Duodenal mucosa (tissue), 2 donors: ENCODE data around the gene ANKRD52.

Experiments
- H3K27ac ChIP-seq: one replicate; pipeline ENCODE4 v1.7.0; 2013; ENCODE audit warnings: low read depth, low read length
- H3K27me3 ChIP-seq, 2 donors: one replicate each; pipeline ENCODE4 v1.7.0; 2013; ENCODE audit warnings: low read length in 2 of 2, control low read depth in 1 of 2; ENCODE audit not compliant: insufficient read depth in 2 of 2, control insufficient read depth in 1 of 2
- H3K36me3 ChIP-seq, 2 donors: one replicate each; pipeline ENCODE4 v1.7.0; 2013; ENCODE audit warnings: low read length in 2 of 2, control low read depth in 1 of 2; ENCODE audit not compliant: insufficient read depth in 2 of 2, control insufficient read depth in 1 of 2
- H3K4me1 ChIP-seq, 2 donors: one replicate each; pipeline ENCODE4 v1.7.0; 2013; ENCODE audit warnings: low read length in 2 of 2, control low read depth in 1 of 2; ENCODE audit not compliant: insufficient read depth in 2 of 2, control insufficient read depth in 1 of 2
- H3K4me3 ChIP-seq, 2 donors: one replicate each; pipeline ENCODE4 v1.7.0; 2013; ENCODE audit warnings: low read length in 2 of 2, low read depth in 1 of 2
- H3K9ac ChIP-seq, 2 donors: one replicate each; pipeline ENCODE4 v1.7.0; 2013; ENCODE audit warnings: low read length in 2 of 2, low read depth in 1 of 2
- H3K9me3 ChIP-seq, 2 donors: one replicate each; pipeline ENCODE4 v1.7.0; 2013; ENCODE audit warnings: low read length in 2 of 2, control low read depth in 1 of 2; ENCODE audit not compliant: control insufficient read depth in 1 of 2

The ANKRD52 gene

DNA sequence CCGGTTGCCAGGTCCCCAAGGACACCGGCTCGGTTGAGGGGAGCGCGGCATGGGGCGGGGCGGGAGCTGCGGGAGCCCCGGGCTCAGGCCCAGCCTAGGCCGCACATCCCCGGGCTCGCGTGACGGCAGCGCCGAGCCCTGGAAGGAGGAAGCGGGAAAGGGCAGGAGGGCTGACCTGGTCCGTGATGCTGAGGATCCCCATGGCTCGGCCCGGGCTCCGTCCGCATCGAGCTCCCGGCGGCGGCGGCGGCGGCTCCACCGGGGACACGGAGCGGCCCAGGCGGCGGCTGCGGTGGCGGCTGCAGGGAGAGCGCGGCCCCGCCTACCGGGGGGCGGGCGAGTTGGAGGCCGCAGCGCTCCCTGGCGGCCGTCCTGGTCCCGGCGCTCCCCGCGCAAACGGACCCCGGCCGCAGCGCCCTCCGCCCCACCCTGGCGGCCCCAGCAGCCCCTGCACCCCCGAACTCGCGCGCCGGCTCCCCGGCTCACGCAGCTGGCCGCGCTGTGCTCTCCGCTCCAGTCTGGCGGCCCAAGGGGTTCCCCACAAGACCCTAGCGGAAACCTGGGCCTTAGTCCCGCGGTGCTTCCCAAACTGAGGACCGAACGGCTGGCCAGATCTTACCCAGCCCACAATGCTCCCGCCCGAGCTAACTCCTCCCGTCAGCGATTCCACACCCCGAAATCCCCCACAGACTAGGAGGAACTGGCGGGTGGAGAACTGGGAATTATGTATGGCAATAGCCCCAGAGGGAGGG, at the start of gene ANKRD52:
Gene ANKRD52 (minus strand): TSS at position 317 of the 752 bp plus-strand sequence. CDS start 115 bp downstream, at position 202.
- no peaks in the 10 kb centered on the region for H3K9me3 ChIP-seq
- H3K4me1 ChIP-seq = peaks cover 12 to 15% of the 10 kb centered on the region in 2 donors
- H3K36me3 ChIP-seq = peaks cover 18 to 34% of the 10 kb centered on the region in 2 donors
- H3K27ac ChIP-seq = no peak within 1 kb of the TSS
- peak within 1 kb of the TSS; percentile 85 to 88 for H3K9ac ChIP-seq
- H3K27me3 ChIP-seq = no peaks in the 10 kb centered on the region
- peak within 1 kb of the TSS; percentile 81 to 92 for H3K4me3 ChIP-seq

DNA sequence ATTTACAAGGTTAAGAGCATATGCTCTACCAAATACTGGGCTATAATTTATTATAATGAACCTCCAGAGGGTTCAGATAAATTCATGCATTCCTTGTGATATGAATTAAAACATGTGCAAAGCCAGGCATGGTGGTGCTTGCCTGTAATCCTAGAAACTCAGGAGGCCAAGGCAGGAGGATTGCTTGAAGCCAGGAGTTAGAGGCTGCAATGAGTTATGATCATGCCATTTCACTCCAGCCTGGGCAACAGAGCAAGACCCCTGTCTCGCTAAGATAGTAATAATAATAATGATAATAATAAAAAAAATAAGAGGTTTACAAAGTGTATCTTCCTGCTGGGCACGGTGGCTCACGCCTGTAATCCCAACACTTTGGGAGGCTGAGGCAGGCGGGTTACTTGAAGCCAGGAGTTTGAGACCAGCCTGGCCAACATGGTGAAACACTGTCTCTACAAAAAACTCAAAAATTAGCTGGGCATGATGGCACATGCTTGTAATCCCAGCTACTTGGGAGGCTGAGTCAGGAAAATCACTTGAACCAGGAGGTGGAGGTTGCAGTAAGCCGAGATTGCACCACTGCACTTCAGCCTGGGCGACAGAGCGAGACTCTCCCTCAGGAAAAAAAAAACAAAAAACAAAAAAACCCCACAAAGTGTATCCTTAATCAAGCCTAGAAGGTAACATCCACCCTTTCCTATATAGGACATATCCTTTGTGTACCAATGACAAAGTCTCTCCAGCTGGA, 49.2 kb upstream of the ANKRD52 start:
- Histone ChIP-seq H3K27ac (no peak overlapping the region), H3K9ac (no peak overlapping the region), H3K4me1 (no peaks in the 10 kb centered on the region), H3K36me3 (peaks cover 0 to 50% of the 10 kb centered on the region in 2 donors), H3K4me3 (no peak overlapping the region), H3K9me3 (no peaks in the 10 kb centered on the region), H3K27me3 (no peaks in the 10 kb centered on the region)

DNA sequence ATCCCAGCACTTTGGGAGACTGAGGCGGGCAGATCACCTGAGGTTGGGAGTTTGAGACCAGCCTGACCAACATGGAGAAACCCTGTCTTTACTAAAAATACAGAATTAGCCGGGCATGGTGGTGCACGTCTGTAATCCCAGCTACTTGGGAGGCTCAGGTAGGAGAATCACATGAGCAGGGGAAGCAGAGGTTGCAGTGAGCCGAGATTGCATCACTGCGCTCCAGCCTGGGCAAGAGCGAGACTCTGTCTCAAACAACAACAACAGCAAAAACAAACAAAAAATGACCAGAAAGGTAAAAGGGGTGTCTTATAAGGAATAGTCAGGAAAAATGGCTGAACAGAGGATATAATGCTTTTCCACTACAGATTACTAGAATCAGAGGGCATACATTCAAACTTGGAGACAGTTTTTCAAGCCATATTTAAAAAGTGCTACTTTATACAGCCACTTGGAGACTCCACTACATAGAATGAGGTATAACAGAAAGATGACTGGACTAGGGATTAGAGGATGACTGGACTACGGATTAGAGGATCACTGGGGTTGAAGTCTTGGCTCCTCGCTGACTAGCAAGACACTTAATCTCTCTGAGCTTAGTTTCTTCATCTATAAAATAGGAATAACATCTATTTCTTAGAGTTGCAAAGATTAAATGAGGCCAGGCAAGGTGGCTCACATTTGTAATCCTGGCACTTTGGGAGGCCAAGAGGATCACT, 46.8 kb upstream of the ANKRD52 start:
- Histone ChIP-seq H3K9ac (no peak overlapping the region), H3K4me3 (no peak overlapping the region), H3K36me3 (peaks cover 0 to 33% of the 10 kb centered on the region in 2 donors), H3K9me3 (no peaks in the 10 kb centered on the region), H3K27ac (no peak overlapping the region), H3K27me3 (no peaks in the 10 kb centered on the region), H3K4me1 (peaks cover 18 to 19% of the 10 kb centered on the region in 2 donors)

DNA sequence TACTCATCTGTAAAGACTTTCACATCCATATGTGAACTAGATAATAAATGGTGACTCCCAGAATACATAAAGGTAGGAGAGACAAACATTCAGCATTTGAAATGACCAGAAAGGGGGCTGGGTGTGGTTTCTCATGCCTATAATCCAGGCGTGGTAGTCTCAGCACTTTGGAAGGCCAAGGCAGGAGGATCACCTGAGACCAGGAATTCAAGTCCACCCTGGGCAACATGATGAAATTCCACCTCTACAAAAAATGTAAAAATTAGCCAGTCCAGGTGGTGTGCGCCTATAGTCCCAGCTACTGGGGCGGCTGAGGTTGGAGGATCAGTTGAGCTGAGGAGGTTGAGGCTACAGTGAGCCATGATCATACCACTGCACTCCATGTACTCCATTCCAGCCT, 46.1 kb upstream of the ANKRD52 start:
- no peak overlapping the region for H3K4me3 ChIP-seq
- no peak overlapping the region for H3K9ac ChIP-seq
- H3K9me3 ChIP-seq = no peaks in the 10 kb centered on the region
- H3K36me3 ChIP-seq = peaks cover 0 to 28% of the 10 kb centered on the region in 2 donors
- peaks cover 19 to 22% of the 10 kb centered on the region in 2 donors for H3K4me1 ChIP-seq
- no peak overlapping the region for H3K27ac ChIP-seq
- no peaks in the 10 kb centered on the region for H3K27me3 ChIP-seq

DNA sequence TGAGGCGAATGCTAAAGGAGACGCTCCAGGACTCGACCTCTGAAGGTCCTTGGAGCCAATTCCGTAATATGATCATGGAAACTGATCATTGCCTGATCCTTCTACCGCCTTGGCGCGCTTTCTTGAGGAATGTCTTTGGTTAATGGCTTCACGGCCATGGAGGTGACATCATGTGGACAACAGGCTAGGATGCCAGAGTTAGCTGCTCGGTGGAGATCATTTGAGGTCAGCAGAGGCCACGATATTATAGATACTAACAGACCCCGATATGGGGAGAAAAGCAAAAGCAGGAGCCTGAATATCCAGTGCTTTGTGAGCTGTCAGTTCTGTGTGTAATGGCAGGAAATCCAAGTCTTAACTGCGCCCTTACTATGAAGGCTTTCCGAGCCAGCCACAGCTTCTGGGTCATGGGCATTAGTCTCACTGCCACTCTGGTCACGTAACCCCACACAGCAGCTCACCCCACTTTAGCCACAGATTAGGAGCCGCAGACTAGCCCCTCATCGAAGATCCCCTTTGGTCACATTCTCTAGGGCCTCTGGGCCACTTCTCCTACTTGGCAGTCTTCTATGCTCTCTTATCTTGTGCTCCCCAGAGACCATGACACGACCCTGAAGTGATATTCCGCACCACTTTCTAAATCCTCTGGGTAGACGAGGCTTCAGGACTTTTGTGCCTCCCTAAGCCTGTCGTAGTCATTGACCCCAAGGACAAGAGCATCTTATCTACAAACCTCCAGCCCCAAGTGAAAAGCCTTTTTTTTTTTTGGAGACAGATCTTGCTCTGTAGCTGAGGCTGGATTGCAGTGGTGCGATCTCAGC, 42.7 kb upstream of the ANKRD52 start:
- H3K9me3 ChIP-seq = no peaks in the 10 kb centered on the region
- peaks cover 4 to 14% of the 10 kb centered on the region in 2 donors for H3K36me3 ChIP-seq
- H3K4me1 ChIP-seq = peaks cover 43 to 54% of the 10 kb centered on the region in 2 donors
- H3K9ac ChIP-seq = peak overlapping the region; percentile 61 to 65
- H3K27ac ChIP-seq = peak overlapping the region; percentile 89
- no peaks in the 10 kb centered on the region for H3K27me3 ChIP-seq
- peak overlapping the region; percentile 63 to 81 for H3K4me3 ChIP-seq

DNA sequence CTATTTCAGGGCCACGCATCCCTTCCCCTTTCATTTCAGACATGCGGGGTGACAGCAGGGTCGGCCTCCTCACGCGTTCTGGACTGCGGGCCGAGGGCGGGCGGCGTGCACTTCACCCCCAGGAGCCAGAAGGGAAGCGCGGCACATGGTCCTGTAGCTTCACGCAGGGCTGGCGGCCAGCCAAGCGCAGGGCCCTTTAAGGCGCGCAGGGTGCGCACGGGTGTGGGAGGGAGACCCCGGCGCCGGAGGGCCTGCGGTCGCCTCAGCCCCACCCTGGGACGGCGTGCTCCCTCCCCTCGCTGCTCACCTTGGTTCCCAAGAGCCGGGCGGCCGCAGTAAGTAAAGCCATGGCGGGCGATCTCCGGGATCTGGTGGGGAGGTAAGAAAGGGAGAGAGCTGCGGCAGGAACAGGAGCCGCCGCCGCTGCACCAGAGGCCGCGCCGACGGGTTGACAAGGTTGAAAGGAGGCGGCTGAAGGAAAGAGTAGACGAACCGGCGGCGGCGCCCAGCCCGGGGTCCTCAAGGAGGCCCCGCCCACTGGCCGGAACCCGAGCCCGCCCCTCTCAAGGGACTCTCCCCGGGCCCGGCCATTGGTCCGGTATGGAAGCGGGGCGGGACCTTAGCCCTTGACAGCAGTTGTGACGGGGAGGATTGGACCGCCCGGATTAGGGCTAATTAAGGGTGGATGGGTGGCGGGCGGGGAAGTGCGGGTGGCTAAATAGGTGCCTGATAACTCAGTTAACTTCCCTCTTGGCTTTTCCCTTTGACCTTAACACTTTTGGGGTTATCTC, 41.9 kb upstream of the ANKRD52 start, which contains the start of gene CS:
Gene CS (minus strand): TSS at position 478 of the 791 bp plus-strand sequence. CDS start 129 bp downstream, at position 349.
- peak within 1 kb of the TSS; percentile 89 for H3K27ac ChIP-seq
- H3K4me3 ChIP-seq = peak within 1 kb of the TSS; percentile 81 to 86
- no peaks in the 10 kb centered on the region for H3K9me3 ChIP-seq
- H3K9ac ChIP-seq = peak within 1 kb of the TSS; percentile 92 to 93
- no peaks in the 10 kb centered on the region for H3K27me3 ChIP-seq
- H3K36me3 ChIP-seq = peaks cover 4 to 10% of the 10 kb centered on the region in 2 donors
- H3K4me1 ChIP-seq = peaks cover 43 to 54% of the 10 kb centered on the region in 2 donors

DNA sequence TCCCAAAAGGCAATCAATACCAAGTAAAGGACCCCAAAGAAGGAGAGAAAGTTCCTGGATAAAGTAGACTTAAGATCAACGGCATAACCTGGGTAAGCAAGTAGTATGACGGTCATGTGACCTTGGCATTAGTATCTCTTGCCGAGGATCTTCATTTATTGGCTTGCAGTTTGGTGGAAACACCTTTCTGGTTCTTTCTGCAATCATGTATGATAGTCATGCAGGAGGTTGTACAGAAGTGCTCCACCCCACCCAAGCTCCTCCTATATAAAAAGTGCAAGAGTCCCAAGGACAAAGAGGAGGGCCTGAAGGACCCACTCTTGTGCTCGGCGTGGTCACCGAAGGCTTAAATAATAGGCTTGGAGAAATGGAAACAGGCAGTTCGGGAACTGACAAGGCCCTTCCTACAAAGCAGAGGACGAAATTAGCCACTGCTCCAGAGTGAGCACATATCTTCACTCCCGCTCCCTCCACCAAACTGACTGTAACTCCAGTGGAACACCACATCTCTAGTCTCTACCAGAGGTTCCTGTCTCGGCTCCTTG, 41.2 kb upstream of the ANKRD52 start:
- no peaks in the 10 kb centered on the region for H3K9me3 ChIP-seq
- peak overlapping the region; percentile 89 for H3K27ac ChIP-seq
- peak overlapping the region; percentile 92 to 93 for H3K9ac ChIP-seq
- no peaks in the 10 kb centered on the region for H3K27me3 ChIP-seq
- peak overlapping the region; percentile 81 to 86 for H3K4me3 ChIP-seq
- H3K4me1 ChIP-seq = peaks cover 47 to 54% of the 10 kb centered on the region in 2 donors
- H3K36me3 ChIP-seq = peaks cover 4 to 8% of the 10 kb centered on the region in 2 donors

DNA sequence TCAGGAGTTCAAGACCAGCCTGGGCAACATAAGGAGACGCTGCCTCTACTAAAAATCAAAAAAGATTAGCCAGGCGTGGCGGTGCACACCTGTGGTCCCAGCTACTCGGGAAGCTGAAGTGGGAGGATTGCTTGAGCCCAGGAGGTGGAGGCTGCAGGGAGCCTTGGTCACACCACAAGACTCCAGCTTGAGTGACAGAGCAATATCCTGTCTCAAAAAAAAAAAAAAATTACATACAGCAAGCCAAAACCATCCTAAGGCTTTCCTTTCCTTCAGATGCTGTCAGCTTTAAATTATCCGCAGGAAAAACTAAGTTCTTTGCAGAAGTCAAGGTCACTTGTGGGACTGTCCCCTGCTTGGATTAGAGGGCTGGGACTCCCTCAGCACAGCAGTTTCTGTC, 40.6 kb upstream of the ANKRD52 start:
- Histone ChIP-seq H3K27ac (peak overlapping the region; percentile 23), H3K4me1 (peaks cover 53 to 54% of the 10 kb centered on the region in 2 donors), H3K9me3 (no peaks in the 10 kb centered on the region), H3K27me3 (no peaks in the 10 kb centered on the region), H3K9ac (peak overlapping the region; percentile 92 to 93), H3K36me3 (peaks cover 4 to 5% of the 10 kb centered on the region in 2 donors), H3K4me3 (peak overlapping the region; percentile 81 to 86)
